ENCODE results near the gene RAI2. TPM values are rescaled to one million over a fixed set of nuclear protein-coding genes. Genes with fewer than 3 reads are reported as not detected.

RAI2 gene
- total RNA-seq, 1 experiment from 2014 or later = not detected

GRCh38 chrX:17830211-17830610 lies 30.9 kb downstream of the RAI2 start:
- ChIA-PET POLR2A (interaction anchor here (0.6 kb wide), 1 partner anchor 1439 kb away, joined by 3 read pairs; no protein-coding TSS in a partner anchor), CTCF (interaction anchor here (2.0 kb wide), 1 partner anchor 17 kb away, joined by 10 read pairs; no protein-coding TSS in a partner anchor)
- H3K36me3 Mint-ChIP-seq (ENCODE audit: insufficient read depth, unreplicated experiment) = no peaks in the 10 kb centered on the region
- intact Hi-C loops (cut with micrococcal nuclease) = no loop called here
- no peak overlapping the region for H3K4me3 Mint-ChIP-seq (ENCODE audit: unreplicated experiment)
- TF ChIP-seq CTCF (IDR thresholded peaks at IDR 0.05; ENCODE audit: unreplicated experiment) = no peak
- H3K4me1 Mint-ChIP-seq (ENCODE audit: insufficient read depth, unreplicated experiment) = no peaks in the 10 kb centered on the region
- H3K27me3 Mint-ChIP-seq (ENCODE audit: insufficient read depth, unreplicated experiment) = peaks cover 7% of the 10 kb centered on the region
- DNase-seq (ENCODE audit: unreplicated experiment) = no peak
- no peak overlapping the region for H3K27ac Mint-ChIP-seq (ENCODE audit: low read depth, unreplicated experiment)
- BruUV-seq (replicated peaks) = no TSS peak
- H3K9me3 Mint-ChIP-seq (ENCODE audit: unreplicated experiment) = peaks cover 15% of the 10 kb centered on the region

- Mint-ChIP-seq H3K9me3 (ENCODE audit: unreplicated experiment) (peaks cover 15% of the 10 kb centered on the region), H3K27ac (ENCODE audit: low read depth, unreplicated experiment) (no peak overlapping the region), H3K4me1 (ENCODE audit: insufficient read depth, unreplicated experiment) (no peaks in the 10 kb centered on the region), H3K4me3 (ENCODE audit: unreplicated experiment) (no peak overlapping the region), H3K36me3 (ENCODE audit: insufficient read depth, unreplicated experiment) (no peaks in the 10 kb centered on the region), H3K27me3 (ENCODE audit: insufficient read depth, unreplicated experiment) (peaks cover 2% of the 10 kb centered on the region)
- no TSS peak for BruUV-seq (replicated peaks)
- no peak for DNase-seq (ENCODE audit: unreplicated experiment)
- no peak for TF ChIP-seq CTCF (IDR thresholded peaks at IDR 0.05; ENCODE audit: unreplicated experiment)
- intact Hi-C loops (cut with micrococcal nuclease) = no loop called here
- ChIA-PET CTCF (interaction anchor here (0.7 to 2.0 kb wide), 2 partner anchors 16 to 41 kb away, joined by 3 to 10 read pairs; no protein-coding TSS in a partner anchor), POLR2A (no interaction called here)
Measured at GRCh38 chrX:17829566-17829965, 31.5 kb downstream of the RAI2 start.

GRCh38 chrX:17828171-17828570 lies 32.9 kb downstream of the RAI2 start:
- TF ChIP-seq CTCF (IDR thresholded peaks at IDR 0.05; ENCODE audit: unreplicated experiment) = no peak
- intact Hi-C loops (cut with micrococcal nuclease) = no loop called here
- Mint-ChIP-seq H3K27me3 (ENCODE audit: insufficient read depth, unreplicated experiment) (no peaks in the 10 kb centered on the region), H3K36me3 (ENCODE audit: insufficient read depth, unreplicated experiment) (no peaks in the 10 kb centered on the region), H3K4me3 (ENCODE audit: unreplicated experiment) (no peak overlapping the region), H3K4me1 (ENCODE audit: insufficient read depth, unreplicated experiment) (no peaks in the 10 kb centered on the region), H3K27ac (ENCODE audit: low read depth, unreplicated experiment) (no peak overlapping the region), H3K9me3 (ENCODE audit: unreplicated experiment) (peaks cover 15% of the 10 kb centered on the region)
- CTCF ChIA-PET = interaction anchor here (0.6 kb wide), 1 partner anchor 1270 kb away, joined by 3 read pairs; no protein-coding TSS in a partner anchor
- no TSS peak for BruUV-seq (replicated peaks)
- POLR2A ChIA-PET = no interaction called here
- DNase-seq (ENCODE audit: unreplicated experiment) = no peak

GRCh38 chrX:17826609-17827496 lies 34.2 kb downstream of the RAI2 start:
- ChIA-PET POLR2A (no interaction called here), CTCF (interaction anchor here (1.3 kb wide), 1 partner anchor 39 kb away, joined by 3 read pairs; no protein-coding TSS in a partner anchor)
- TF ChIP-seq CTCF (IDR thresholded peaks at IDR 0.05; ENCODE audit: unreplicated experiment) = no peak
- BruUV-seq (replicated peaks) = no TSS peak
- Mint-ChIP-seq H3K36me3 (ENCODE audit: insufficient read depth, unreplicated experiment) (no peaks in the 10 kb centered on the region), H3K4me1 (ENCODE audit: insufficient read depth, unreplicated experiment) (no peaks in the 10 kb centered on the region), H3K4me3 (ENCODE audit: unreplicated experiment) (no peak overlapping the region), H3K27ac (ENCODE audit: low read depth, unreplicated experiment) (no peak overlapping the region), H3K9me3 (ENCODE audit: unreplicated experiment) (peaks cover 15% of the 10 kb centered on the region), H3K27me3 (ENCODE audit: insufficient read depth, unreplicated experiment) (no peaks in the 10 kb centered on the region)
- intact Hi-C loops (cut with micrococcal nuclease) = no loop called here
- no peak for DNase-seq (ENCODE audit: unreplicated experiment)
